ENCODE results near the gene VILL. TPM values are rescaled to one million over a fixed set of nuclear protein-coding genes. Genes with fewer than 3 reads are reported as not detected.

The VILL gene
- total RNA-seq, 1 experiment from 2014 or later, result 2.9 TPM

GRCh38 chr3:38039101-38039898, 48.7 kb downstream of the VILL start, which contains the start of gene DLEC1:
DLEC1 (plus strand) TSS chr3:38039208; CDS start chr3:38039226, 18 bp downstream.
- TF ChIP-seq CTCF (conservative IDR thresholded peaks at IDR 0.05; ENCODE audit: low read depth, low read length), result no peak
- TF ChIP-seq EZH2 (IDR thresholded peaks at IDR 0.05; ENCODE audit: borderline replicate concordance, low read depth, low read length, poor library complexity, severe bottlenecking), result no peak
- Histone ChIP-seq H3K4me3 (ENCODE audit: low read depth, low read length, poor library complexity, severe bottlenecking) (no peak within 1 kb of the TSS), H3K27ac (ENCODE audit: low read depth, low read length, poor library complexity, severe bottlenecking) (no peak within 1 kb of the TSS), H3K4me1 (ENCODE audit: insufficient read depth, low read length, poor library complexity, severe bottlenecking) (no peaks in the 10 kb centered on the region), H3K27me3 (replicated peaks; ENCODE audit: insufficient read depth, low read depth, low read length, poor library complexity) (no peaks in the 10 kb centered on the region), H3K9me3 (ENCODE audit: low read depth, low read length, poor library complexity, severe bottlenecking) (no peaks in the 10 kb centered on the region), H3K36me3 (ENCODE audit: insufficient read depth, low read length, poor library complexity, severe bottlenecking) (no peaks in the 10 kb centered on the region)
- DNase-seq (ENCODE audit: low spot score), result no peak
- intact Hi-C loops (cut with micrococcal nuclease; ENCODE audit: unreplicated experiment), result no loop called here
- no TSS peak for BruUV-seq (replicated peaks)
- ChIA-PET CTCF (no interaction called here), POLR2A (ENCODE audit: low non-redundant PET) (no interaction called here)

GRCh38 chr3:38039899-38040261, 49.3 kb downstream of the VILL start:
- no TSS peak for BruUV-seq (replicated peaks)
- TF ChIP-seq EZH2 (IDR thresholded peaks at IDR 0.05; ENCODE audit: borderline replicate concordance, low read depth, low read length, poor library complexity, severe bottlenecking) (no peak), CTCF (conservative IDR thresholded peaks at IDR 0.05; ENCODE audit: low read depth, low read length) (no peak)
- ChIA-PET CTCF (no interaction called here), POLR2A (ENCODE audit: low non-redundant PET) (no interaction called here)
- H3K9me3 ChIP-seq (ENCODE audit: low read depth, low read length, poor library complexity, severe bottlenecking), result no peaks in the 10 kb centered on the region
- H3K4me3 ChIP-seq (ENCODE audit: low read depth, low read length, poor library complexity, severe bottlenecking), result no peak overlapping the region
- intact Hi-C loops (cut with micrococcal nuclease; ENCODE audit: unreplicated experiment), result no loop called here
- H3K27ac ChIP-seq (ENCODE audit: low read depth, low read length, poor library complexity, severe bottlenecking), result no peak overlapping the region
- no peak for DNase-seq (ENCODE audit: low spot score)
- no peaks in the 10 kb centered on the region for H3K4me1 ChIP-seq (ENCODE audit: insufficient read depth, low read length, poor library complexity, severe bottlenecking)
- H3K36me3 ChIP-seq (ENCODE audit: insufficient read depth, low read length, poor library complexity, severe bottlenecking), result no peaks in the 10 kb centered on the region
- H3K27me3 ChIP-seq (replicated peaks; ENCODE audit: insufficient read depth, low read depth, low read length, poor library complexity), result no peaks in the 10 kb centered on the region

- no peak overlapping the region for H3K4me3 ChIP-seq (ENCODE audit: low read depth, low read length, poor library complexity, severe bottlenecking)
- no peak overlapping the region for H3K27ac ChIP-seq (ENCODE audit: low read depth, low read length, poor library complexity, severe bottlenecking)
- H3K27me3 ChIP-seq (replicated peaks; ENCODE audit: insufficient read depth, low read depth, low read length, poor library complexity), result no peaks in the 10 kb centered on the region
- intact Hi-C loops (cut with micrococcal nuclease; ENCODE audit: unreplicated experiment), result no loop called here
- no peaks in the 10 kb centered on the region for H3K4me1 ChIP-seq (ENCODE audit: insufficient read depth, low read length, poor library complexity, severe bottlenecking)
- BruUV-seq (replicated peaks), result no TSS peak
- no peaks in the 10 kb centered on the region for H3K9me3 ChIP-seq (ENCODE audit: low read depth, low read length, poor library complexity, severe bottlenecking)
- no peaks in the 10 kb centered on the region for H3K36me3 ChIP-seq (ENCODE audit: insufficient read depth, low read length, poor library complexity, severe bottlenecking)
- ChIA-PET CTCF (no interaction called here), POLR2A (ENCODE audit: low non-redundant PET) (no interaction called here)
- DNase-seq (ENCODE audit: low spot score), result no peak
- TF ChIP-seq CTCF (conservative IDR thresholded peaks at IDR 0.05; ENCODE audit: low read depth, low read length), result no peak
- TF ChIP-seq EZH2 (IDR thresholded peaks at IDR 0.05; ENCODE audit: borderline replicate concordance, low read depth, low read length, poor library complexity, severe bottlenecking), result no peak
Measured at GRCh38 chr3:38040401-38040800, 49.8 kb downstream of the VILL start.
